ENCODE results near the gene ISOC1. TPM values are rescaled to one million over a fixed set of nuclear protein-coding genes. Genes with fewer than 3 reads are reported as not detected.

The ISOC1 gene
- total RNA-seq, 2 donors from 2014 or later, result 10.9 to 12.0 TPM

- TF ChIP-seq CTCF (IDR thresholded peaks at IDR 0.05), result no peak
- ATAC-seq (ENCODE audit: insufficient number of reproducible peaks, low FRiP score, low read depth), result no peak
- Histone ChIP-seq H3K9me3 (no peaks in the 10 kb centered on the region), H3K4me1 (ENCODE audit: control insufficient read depth in 1 of 2, low read depth in 2 of 2) (no peaks in the 10 kb centered on the region), H3K27me3 (replicated peaks; ENCODE audit: insufficient read depth) (no peaks in the 10 kb centered on the region), H3K36me3 (no peaks in the 10 kb centered on the region), H3K4me3 (no peak overlapping the region), H3K27ac (no peak overlapping the region)
- no peak for DNase-seq (ENCODE audit: low spot score)
Measured at GRCh38 chr5:129122560-129122959, 28.0 kb downstream of the ISOC1 start.

GRCh38 chr5:129124608-129125007 lies 30.1 kb downstream of the ISOC1 start:
- no peak for TF ChIP-seq CTCF (IDR thresholded peaks at IDR 0.05)

GRCh38 chr5:129125819-129126218 lies 31.3 kb downstream of the ISOC1 start:
- Histone ChIP-seq H3K27me3 (replicated peaks; ENCODE audit: insufficient read depth) (no peaks in the 10 kb centered on the region), H3K36me3 (no peaks in the 10 kb centered on the region), H3K4me3 (no peak overlapping the region), H3K4me1 (ENCODE audit: control insufficient read depth in 1 of 2, low read depth in 2 of 2) (no peaks in the 10 kb centered on the region), H3K27ac (no peak overlapping the region), H3K9me3 (no peaks in the 10 kb centered on the region)
- DNase-seq (ENCODE audit: low spot score) (no peak), ATAC-seq (ENCODE audit: insufficient number of reproducible peaks, low FRiP score, low read depth) (no peak)
- no peak for TF ChIP-seq CTCF (IDR thresholded peaks at IDR 0.05)

More at GRCh38 chr5:129124608-129125007, 30.1 kb downstream of the ISOC1 start:
- Histone ChIP-seq H3K27me3 (replicated peaks; ENCODE audit: insufficient read depth) (no peaks in the 10 kb centered on the region), H3K4me1 (ENCODE audit: control insufficient read depth in 1 of 2, low read depth in 2 of 2) (no peaks in the 10 kb centered on the region), H3K4me3 (no peak overlapping the region), H3K27ac (no peak overlapping the region), H3K9me3 (no peaks in the 10 kb centered on the region), H3K36me3 (no peaks in the 10 kb centered on the region)
- DNase-seq (ENCODE audit: low spot score) (no peak), ATAC-seq (ENCODE audit: insufficient number of reproducible peaks, low FRiP score, low read depth) (no peak)

GRCh38 chr5:129133553-129133952 lies 39.0 kb downstream of the ISOC1 start:
- DNase-seq (ENCODE audit: low spot score) (no peak), ATAC-seq (ENCODE audit: insufficient number of reproducible peaks, low FRiP score, low read depth) (no peak)
- H3K27me3 ChIP-seq (replicated peaks; ENCODE audit: insufficient read depth), result no peaks in the 10 kb centered on the region
- H3K4me3 ChIP-seq, result no peak overlapping the region
- TF ChIP-seq CTCF (IDR thresholded peaks at IDR 0.05), result no peak
- no peaks in the 10 kb centered on the region for H3K4me1 ChIP-seq (ENCODE audit: control insufficient read depth in 1 of 2, low read depth in 2 of 2)
- no peaks in the 10 kb centered on the region for H3K9me3 ChIP-seq
- H3K27ac ChIP-seq, result no peak overlapping the region
- H3K36me3 ChIP-seq, result no peaks in the 10 kb centered on the region

- Histone ChIP-seq H3K9me3 (no peaks in the 10 kb centered on the region), H3K4me1 (ENCODE audit: control insufficient read depth in 1 of 2, low read depth in 2 of 2) (no peaks in the 10 kb centered on the region), H3K36me3 (no peaks in the 10 kb centered on the region), H3K4me3 (no peak overlapping the region), H3K27me3 (replicated peaks; ENCODE audit: insufficient read depth) (no peaks in the 10 kb centered on the region), H3K27ac (no peak overlapping the region)
- no peak for TF ChIP-seq CTCF (IDR thresholded peaks at IDR 0.05)
- ATAC-seq (ENCODE audit: insufficient number of reproducible peaks, low FRiP score, low read depth) (no peak), DNase-seq (ENCODE audit: low spot score) (no peak)
Measured at GRCh38 chr5:129135633-129136032, 41.1 kb downstream of the ISOC1 start.

Measured in thoracic aorta (tissue), 2 donors.